Osteocyte (in vitro differentiated cells): ENCODE data around the gene CTCF. TPM values are rescaled to one million over a fixed set of nuclear protein-coding genes. Genes with fewer than 3 reads are reported as not detected.

ENCODE experiments used
- DNase-seq: peaks from one replicate; pipeline ENCODE4 v3.0.0; 2021; ENCODE audit warnings: mixed read lengths; ENCODE audit not compliant: unreplicated experiment; ENCODE audit errors: extremely low spot score
- H3K27ac Mint-ChIP-seq: one replicate; pipeline ENCODE4 v1.8.0; 2021; ENCODE audit warnings: mild to moderate bottlenecking, mixed read lengths; ENCODE audit not compliant: unreplicated experiment
- H3K27me3 Mint-ChIP-seq: one replicate; pipeline ENCODE4 v1.8.0; 2021; ENCODE audit warnings: mixed read lengths; ENCODE audit not compliant: unreplicated experiment
- H3K36me3 Mint-ChIP-seq: one replicate; pipeline ENCODE4 v1.8.0; 2021; ENCODE audit warnings: mixed read lengths; ENCODE audit not compliant: unreplicated experiment
- H3K4me1 Mint-ChIP-seq: one replicate; pipeline ENCODE4 v1.8.0; 2021; ENCODE audit warnings: mixed read lengths; ENCODE audit not compliant: unreplicated experiment
- H3K4me3 Mint-ChIP-seq: one replicate; pipeline ENCODE4 v1.8.0; 2021; ENCODE audit warnings: mild to moderate bottlenecking, moderate library complexity, mixed read lengths; ENCODE audit not compliant: unreplicated experiment
- H3K9me3 Mint-ChIP-seq: one replicate; pipeline ENCODE4 v1.8.0; 2021; ENCODE audit warnings: mixed read lengths; ENCODE audit not compliant: unreplicated experiment
- CTCF ChIP-seq: fragments of 200-600 bp; sonication (generic); IDR thresholded peaks from 2 replicates; pipeline ENCODE4 v1.5.0; 2021; ENCODE audit warnings: antibody characterized with exemption, mild to moderate bottlenecking, moderate library complexity
- total RNA-seq: library from RNA; stranded (reverse); gene quantifications from 2 replicates; pipeline ENCODE4 v1.2.1, GENCODE V29; 2021

CTCF gene
- total RNA-seq, 1 donor from 2014 or later = 43.2 TPM

- Mint-ChIP-seq H3K9me3 (no peaks in the 10 kb centered on the region), H3K36me3 (peaks cover 16% of the 10 kb centered on the region), H3K4me3 (no peak overlapping the region), H3K27me3 (no peaks in the 10 kb centered on the region), H3K27ac (peak overlapping the region; percentile 1), H3K4me1 (peaks cover 17% of the 10 kb centered on the region)
- DNase-seq = no peak
- no peak for TF ChIP-seq CTCF
These were observed 16.2 kb upstream of the CTCF start for GRCh38 chr16:67546091-67546501.

DNA sequence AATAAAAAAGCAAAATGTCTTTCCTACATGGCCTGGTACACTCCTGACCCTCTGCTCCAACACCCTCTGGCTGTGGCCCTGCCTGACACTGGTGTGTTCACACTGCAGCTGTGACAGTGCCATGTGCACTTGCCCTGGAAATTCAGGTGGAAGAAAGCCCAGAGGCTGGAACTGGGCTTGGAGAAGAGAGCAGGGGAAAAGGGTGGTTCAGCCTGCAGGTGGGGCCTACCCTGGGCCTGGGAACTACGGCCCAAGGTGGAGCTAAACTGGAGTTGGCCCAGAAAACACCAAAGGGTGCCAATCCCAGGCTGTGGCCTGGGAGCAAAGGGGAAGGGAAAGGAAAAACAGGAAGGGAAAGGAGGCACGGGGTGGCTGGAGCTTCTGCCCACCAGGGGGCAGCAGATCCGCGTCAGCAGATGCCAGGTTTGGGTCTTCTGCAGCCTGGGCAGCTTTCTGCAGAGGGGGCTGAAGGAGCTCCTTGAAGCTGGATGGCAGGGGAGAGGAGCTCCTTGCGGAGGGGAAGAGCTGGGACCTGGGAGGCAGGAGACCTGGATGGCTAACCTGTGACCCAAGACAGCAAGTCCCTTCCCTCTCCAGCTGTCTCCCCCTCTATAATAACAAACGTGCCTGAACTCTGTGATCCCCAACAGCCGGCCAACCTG is 15.4 kb upstream of the CTCF start:
- no peaks in the 10 kb centered on the region for H3K9me3 Mint-ChIP-seq
- peak; percentile 90 for DNase-seq
- peak overlapping the region; percentile 63 for H3K27ac Mint-ChIP-seq
- peaks cover 12% of the 10 kb centered on the region for H3K36me3 Mint-ChIP-seq
- peak; percentile 95 for TF ChIP-seq CTCF
- H3K4me1 Mint-ChIP-seq = peaks cover 13% of the 10 kb centered on the region
- H3K4me3 Mint-ChIP-seq = no peak overlapping the region
- H3K27me3 Mint-ChIP-seq = no peaks in the 10 kb centered on the region

- Mint-ChIP-seq H3K4me3 (no peak overlapping the region), H3K36me3 (peaks cover 9% of the 10 kb centered on the region), H3K4me1 (peaks cover 17% of the 10 kb centered on the region), H3K27ac (no peak overlapping the region), H3K27me3 (no peaks in the 10 kb centered on the region), H3K9me3 (no peaks in the 10 kb centered on the region)
- no peak for TF ChIP-seq CTCF
- DNase-seq = no peak
These were observed 14.7 kb upstream of the CTCF start for GRCh38 chr16:67547423-67548264.

- Mint-ChIP-seq H3K4me1 (peaks cover 18% of the 10 kb centered on the region), H3K9me3 (no peaks in the 10 kb centered on the region), H3K27me3 (no peaks in the 10 kb centered on the region), H3K4me3 (no peak overlapping the region), H3K27ac (no peak overlapping the region), H3K36me3 (peaks cover 9% of the 10 kb centered on the region)
- no peak for TF ChIP-seq CTCF
- DNase-seq = no peak
These were observed 13.8 kb upstream of the CTCF start for GRCh38 chr16:67548265-67549126.
